Measurements from ENCODE around the gene CD84. TPM values are rescaled to one million over a fixed set of nuclear protein-coding genes. Genes with fewer than 3 reads are reported as not detected.
"Not testable (repeated sequence)": the region's sequence is repeated elsewhere in the genome, so short reads cannot be mapped to it uniquely, and the experiment has no call there.

The CD84 gene
- not detected in 3 replicates for total RNA-seq
- long read RNA-seq, result 0 reads

- Mint-ChIP-seq H3K9me3 (ENCODE audit: low read depth) (peaks cover 6% of the 10 kb centered on the region), H3K4me1 (ENCODE audit: low read depth) (no peaks in the 10 kb centered on the region), H3K27ac (ENCODE audit: unreplicated experiment) (no peak within 1 kb of the TSS), H3K27me3 (ENCODE audit: low read depth) (peaks cover 19% of the 10 kb centered on the region), H3K4me3 (ENCODE audit: unreplicated experiment) (no peak within 1 kb of the TSS), H3K36me3 (ENCODE audit: low read depth) (no peaks in the 10 kb centered on the region)
- no peak for TF ChIP-seq CTCF (IDR thresholded peaks at IDR 0.05)
- DNase-seq (ENCODE audit: low spot score), result no peak
These were observed at the start of gene CD84 for GRCh38 chr1:160579216-160579701. CD84 (minus strand) TSS chr1:160579496; CDS start chr1:160579437, 59 bp downstream.

GRCh38 chr1:160628799-160629263, 49.5 kb upstream of the CD84 start:
- Mint-ChIP-seq H3K9me3 (ENCODE audit: low read depth) (no peaks in the 10 kb centered on the region), H3K36me3 (ENCODE audit: low read depth) (no peaks in the 10 kb centered on the region), H3K27ac (ENCODE audit: unreplicated experiment) (no peak overlapping the region), H3K4me1 (ENCODE audit: low read depth) (no peaks in the 10 kb centered on the region), H3K27me3 (ENCODE audit: low read depth) (peaks cover 4% of the 10 kb centered on the region), H3K4me3 (ENCODE audit: unreplicated experiment) (no peak overlapping the region)
- no peak for TF ChIP-seq CTCF (IDR thresholded peaks at IDR 0.05)
- DNase-seq (ENCODE audit: low spot score), result no peak

GRCh38 chr1:160627677-160628289, 48.5 kb upstream of the CD84 start:
- H3K9me3 Mint-ChIP-seq (ENCODE audit: low read depth); H3K27me3 Mint-ChIP-seq (ENCODE audit: low read depth); H3K4me3 Mint-ChIP-seq (ENCODE audit: unreplicated experiment); H3K4me1 Mint-ChIP-seq (ENCODE audit: low read depth); H3K27ac Mint-ChIP-seq (ENCODE audit: unreplicated experiment); DNase-seq (ENCODE audit: low spot score); H3K36me3 Mint-ChIP-seq (ENCODE audit: low read depth): not testable (repeated sequence)

GRCh38 chr1:160626509-160627342, 47.4 kb upstream of the CD84 start:
- Mint-ChIP-seq H3K9me3 (ENCODE audit: low read depth) (no peaks in the 10 kb centered on the region), H3K4me1 (ENCODE audit: low read depth) (no peaks in the 10 kb centered on the region)
- no peak for TF ChIP-seq CTCF (IDR thresholded peaks at IDR 0.05)

GRCh38 chr1:160625725-160626498, 46.6 kb upstream of the CD84 start:
- no peaks in the 10 kb centered on the region for H3K36me3 Mint-ChIP-seq (ENCODE audit: low read depth)
- H3K27me3 Mint-ChIP-seq (ENCODE audit: low read depth), result peaks cover 12% of the 10 kb centered on the region
- no peak for TF ChIP-seq CTCF (IDR thresholded peaks at IDR 0.05)
- no peak overlapping the region for H3K4me3 Mint-ChIP-seq (ENCODE audit: unreplicated experiment)
- H3K4me1 Mint-ChIP-seq (ENCODE audit: low read depth), result peaks cover 4% of the 10 kb centered on the region
- no peaks in the 10 kb centered on the region for H3K9me3 Mint-ChIP-seq (ENCODE audit: low read depth)
- H3K27ac Mint-ChIP-seq (ENCODE audit: unreplicated experiment), result no peak overlapping the region
- no peak for DNase-seq (ENCODE audit: low spot score)

More at GRCh38 chr1:160626509-160627342, 47.4 kb upstream of the CD84 start:
- Mint-ChIP-seq H3K4me3 (ENCODE audit: unreplicated experiment) (no peak overlapping the region), H3K27ac (ENCODE audit: unreplicated experiment) (no peak overlapping the region), H3K27me3 (ENCODE audit: low read depth) (peaks cover 11% of the 10 kb centered on the region), H3K36me3 (ENCODE audit: low read depth) (no peaks in the 10 kb centered on the region)
- no peak for DNase-seq (ENCODE audit: low spot score)
